HCT116 (cell line): Measurements from ENCODE around the gene PKIB.

Experiments used
- ATF3 ChIP-seq: IDR thresholded peaks from 2 replicates; pipeline ENCODE4 v1.6.1; 2012
- CBX3 ChIP-seq: IDR thresholded peaks from 2 replicates; pipeline ENCODE4 v1.6.1; 2012; ENCODE audit warnings: low read depth
- CEBPB ChIP-seq: IDR thresholded peaks from 2 replicates; pipeline ENCODE4 v1.6.1; 2012; ENCODE audit warnings: low read depth
- CTCF ChIP-seq, 3 experiments: fragments of 200-600 bp in 1 of 3; sonication (generic) in 1 of 3; IDR thresholded peaks in 2 of 3; conservative IDR thresholded peaks in 1 of 3; 2 replicates each; pipeline ENCODE4 v1.5.1; 2012 to 2017; ENCODE audit warnings: low read depth in 2 of 3, low read length in 2 of 3, antibody characterized with exemption in 1 of 3, borderline replicate concordance in 1 of 3, control low read depth in 1 of 3, mild to moderate bottlenecking in 1 of 3, mixed read lengths in 1 of 3, mixed run types in 1 of 3, moderate library complexity in 1 of 3; ENCODE audit not compliant: insufficient read depth in 1 of 3
- ELF1 ChIP-seq: IDR thresholded peaks from 2 replicates; pipeline ENCODE4 v1.6.1; 2012; ENCODE audit warnings: low read depth, borderline replicate concordance
- POLR2A ChIP-seq: IDR thresholded peaks from 2 replicates; pipeline ENCODE4 v1.7.0; 2011; ENCODE audit warnings: borderline replicate concordance; ENCODE audit not compliant: insufficient read depth, insufficient read length; ENCODE audit errors: extremely low read depth
- YY1 ChIP-seq: IDR thresholded peaks from 2 replicates; pipeline ENCODE4 v1.6.1; 2011; ENCODE audit warnings: low read length, low read depth, moderate library complexity, mild to moderate bottlenecking; ENCODE audit not compliant: insufficient replicate concordance; ENCODE audit errors: extremely low read depth

- no peak for TF ChIP-seq CEBPB
- no peak for TF ChIP-seq ELF1
- no peak for TF ChIP-seq CTCF (IDR thresholded peaks at IDR 0.05 in 2 of 3, conservative IDR thresholded peaks at IDR 0.05 in 1 of 3; ENCODE audit: borderline replicate concordance in 1 of 3, insufficient read depth in 1 of 3, low read depth in 2 of 3, low read length in 2 of 3)
- no peak for TF ChIP-seq CBX3
- no peak for TF ChIP-seq YY1
- no peak for TF ChIP-seq POLR2A
- TF ChIP-seq ATF3, result no peak
Observed at GRCh38 chr6:122619309-122619708, 9.1 kb downstream of the PKIB start.
